H1 (cell line): ENCODE measurements around the gene SLC37A1. TPM values are rescaled to one million over a fixed set of nuclear protein-coding genes. Genes with fewer than 3 reads are reported as not detected.

Experiments
- ASH2L ChIP-seq: fragments of 200-600, 300-600 bp; sonication (generic); IDR thresholded peaks from one replicate; pipeline ENCODE4 v1.7.1; 2017; ENCODE audit warnings: low read length
- ATF2 ChIP-seq: IDR thresholded peaks from 2 replicates; pipeline ENCODE4 v1.6.1; 2012; ENCODE audit warnings: low read length, inconsistent platforms
- CHD1 ChIP-seq: IDR thresholded peaks from 2 replicates; pipeline ENCODE4 v1.6.1; 2012; ENCODE audit warnings: low read depth, low read length, improper control_type of control experiment
- CTBP2 ChIP-seq: IDR thresholded peaks from 2 replicates; pipeline ENCODE4 v1.7.0; 2011; ENCODE audit warnings: borderline replicate concordance, mild to moderate bottlenecking, moderate library complexity, mixed read lengths, low read length; ENCODE audit not compliant: insufficient read depth, insufficient read length
- GTF2F1 ChIP-seq: IDR thresholded peaks from 2 replicates; pipeline ENCODE4 v1.6.1; 2012; ENCODE audit warnings: low read depth, low read length, improper control_type of control experiment, borderline replicate concordance
- MAX ChIP-seq: IDR thresholded peaks from 2 replicates; pipeline ENCODE4 v1.6.1; 2012; ENCODE audit warnings: inconsistent platforms
- POU5F1 ChIP-seq: IDR thresholded peaks from 2 replicates; pipeline ENCODE4 v1.6.1; 2011; ENCODE audit warnings: low read depth, mild to moderate bottlenecking, low read length, moderate library complexity
- SP2 ChIP-seq: IDR thresholded peaks from 2 replicates; pipeline ENCODE4 v1.6.1; 2012; ENCODE audit warnings: mild to moderate bottlenecking, low read length, inconsistent platforms
- SUZ12 ChIP-seq: fragments of 200-600 bp; sonication (generic); IDR thresholded peaks from 2 replicates; pipeline ENCODE4 v1.6.1; 2012; ENCODE audit warnings: mild to moderate bottlenecking, inconsistent platforms, low read length, moderate library complexity, mixed read lengths
- polyA plus RNA-seq, 7 experiments: library from polyadenylated mRNA; depleted of rRNA in 3 of 7; stranded (reverse) in 5 of 7; unstranded in 2 of 7; fragments of >200 nt in 5 of 7; fragments of 200-250 nt in 2 of 7; gene quantifications; 1 replicate in 5 of 7; 2 replicates in 1 of 7; 4 replicates in 1 of 7; pipeline versions ENCODE4 v1.2.1 to v1.2.3, GENCODE V29; 2011 to 2013; ENCODE audit warnings: missing spikeins in 2 of 7, mixed read lengths in 2 of 7
- total RNA-seq: library from RNA; stranded (reverse); fragmentation: NEBNext Ultra II Directional; extraction: Animal tissue kit (Norgen Biotek cat#: 25700); gene quantifications from 2 replicates; pipeline ENCODE4 v1.2.1, GENCODE V29; 2021

SLC37A1 gene
- total and polyA plus RNA-seq, 2 of the 8 experiments (the other 6 are each of a cell fraction or from before 2014, with no cell fraction given): 15.6 to 30.9 TPM

- TF ChIP-seq CTBP2 (no peak), POU5F1 (no peak), ASH2L (no peak), MAX (no peak), SUZ12 (no peak), SP2 (no peak), ATF2 (no peak), GTF2F1 (no peak), CHD1 (no peak)
- TF ChIP-seq, all 59 proteins: peak for 0
These were observed 34.1 kb upstream of the SLC37A1 start (continued) for GRCh38 chr21:42479582-42479981.
